GM18867 (cell line): ENCODE data around the gene CCL22.
A peak's percentile ranks its signal among the peaks of the same experiment; 100 is the strongest.
"Not testable (repeated sequence)": the region's sequence is repeated elsewhere in the genome, so short reads cannot be mapped to it uniquely, and the experiment has no call there.

ENCODE experiments used
- ATAC-seq: cut with Tn5 transposase; IDR thresholded peaks from one replicate; pipeline ENCODE4 v1.9.1; 2021; ENCODE audit warnings: mild to moderate bottlenecking, moderate library complexity; ENCODE audit not compliant: unreplicated experiment

Gene CCL22

GRCh38 chr16:57374067-57374534 is 15.5 kb downstream of the CCL22 start:
- ATAC-seq: no peak

GRCh38 chr16:57374925-57375465 is 16.4 kb downstream of the CCL22 start:
- ATAC-seq: not testable (repeated sequence)

- no peak for ATAC-seq
Measured at GRCh38 chr16:57376313-57376818, 17.8 kb downstream of the CCL22 start.

GRCh38 chr16:57377080-57377841 is 18.7 kb downstream of the CCL22 start:
- peak; percentile 64 for ATAC-seq

GRCh38 chr16:57379579-57379978 is 21.0 kb downstream of the CCL22 start:
- ATAC-seq: no peak

GRCh38 chr16:57380671-57381462 is 22.3 kb downstream of the CCL22 start:
- ATAC-seq: no peak

GRCh38 chr16:57381791-57382534 is 23.4 kb downstream of the CCL22 start:
- ATAC-seq: no peak

- ATAC-seq: no peak
Measured at GRCh38 chr16:57382535-57383275, 24.1 kb downstream of the CCL22 start.

GRCh38 chr16:57383276-57384247 is 25.0 kb downstream of the CCL22 start:
- no peak for ATAC-seq

GRCh38 chr16:57384248-57385070 is 25.9 kb downstream of the CCL22 start:
- no peak for ATAC-seq

GRCh38 chr16:57385083-57385482 is 26.5 kb downstream of the CCL22 start:
- ATAC-seq: no peak

GRCh38 chr16:57386381-57386951 is 27.9 kb downstream of the CCL22 start:
- no peak for ATAC-seq

- ATAC-seq: no peak
Measured at GRCh38 chr16:57387598-57388354, 29.2 kb downstream of the CCL22 start.

- ATAC-seq: no peak
Measured at GRCh38 chr16:57388359-57389086, 29.9 kb downstream of the CCL22 start.

GRCh38 chr16:57389087-57389468 is 30.5 kb downstream of the CCL22 start:
- ATAC-seq: no peak

GRCh38 chr16:57390636-57391295 is 32.2 kb downstream of the CCL22 start:
- no peak for ATAC-seq
